PFSK-1 (cell line): ENCODE measurements around the gene SERPINB1.

ENCODE experiments used
- POLR2AphosphoS5 ChIP-seq: IDR thresholded peaks from 2 replicates; pipeline ENCODE4 v1.6.1; 2012; ENCODE audit warnings: low read depth, mild to moderate bottlenecking, control low read depth, low read length, moderate library complexity
- SIN3A ChIP-seq: IDR thresholded peaks from 2 replicates; pipeline ENCODE4 v1.6.1; 2012; ENCODE audit warnings: mild to moderate bottlenecking, low read length, moderate library complexity, borderline replicate concordance; ENCODE audit not compliant: insufficient read depth
- TAF1 ChIP-seq: IDR thresholded peaks from 2 replicates; pipeline ENCODE4 v1.6.1; 2012; ENCODE audit warnings: low read length, control low read depth, borderline replicate concordance; ENCODE audit not compliant: insufficient read depth

- TF ChIP-seq TAF1 (no peak), SIN3A (no peak), POLR2AphosphoS5 (no peak)
Observed at GRCh38 chr6:2843138-2843740, 1.6 kb upstream of the SERPINB1 start.
